Activated T-helper 1 cell treated with anti-CD3 and anti-CD28 coated beads, Interleukin-2, amount 50 U/mL, for 16 hours (primary cell): ENCODE results near the gene FTCD.
"Not testable (repeated sequence)": the region's sequence is repeated elsewhere in the genome, so short reads cannot be mapped to it uniquely, and the experiment has no call there.

Experiments used
- DNase-seq, 2 donors: peaks; one replicate each; pipeline ENCODE4 v3.0.0-alpha.2; 2020; ENCODE audit warnings: low read depth in 1 of 2, low spot score in 1 of 2

FTCD gene

GRCh38 chr21:46188226-46189212, 33.1 kb upstream of the FTCD start:
- no peak for DNase-seq

- no peak for DNase-seq
These were observed 32.4 kb upstream of the FTCD start for GRCh38 chr21:46187814-46188213.

- DNase-seq: no peak
These were observed 31.9 kb upstream of the FTCD start for GRCh38 chr21:46187261-46187660.

- DNase-seq: no peak
These were observed 30.3 kb upstream of the FTCD start for GRCh38 chr21:46185716-46186115.

- peak in 1 of 2 donors; percentile 45 for DNase-seq
These were observed 29.5 kb upstream of the FTCD start for GRCh38 chr21:46184625-46185555.

- DNase-seq: no peak
These were observed 28.7 kb upstream of the FTCD start, which contains the start of gene SPATC1L for GRCh38 chr21:46183910-46184624. Gene SPATC1L, minus strand, starts transcription at chr21:46184459. Its CDS starts 1,643 bp downstream, at chr21:46182816.

- DNase-seq: not testable (repeated sequence)
These were observed 28.0 kb upstream of the FTCD start for GRCh38 chr21:46183337-46183909.

- no peak for DNase-seq
These were observed 27.4 kb upstream of the FTCD start for GRCh38 chr21:46182548-46183336.

- no peak for DNase-seq
These were observed 26.7 kb upstream of the FTCD start for GRCh38 chr21:46181953-46182547.

GRCh38 chr21:46181436-46181835, 26.1 kb upstream of the FTCD start:
- DNase-seq: no peak

- no peak for DNase-seq
These were observed 25.5 kb upstream of the FTCD start for GRCh38 chr21:46180778-46181391.

- no peak for DNase-seq
These were observed 24.8 kb upstream of the FTCD start for GRCh38 chr21:46180079-46180722.

GRCh38 chr21:46179708-46180078, 24.3 kb upstream of the FTCD start:
- DNase-seq: no peak

GRCh38 chr21:46178961-46179360, 23.6 kb upstream of the FTCD start:
- no peak for DNase-seq

- not testable (repeated sequence) for DNase-seq
These were observed 21.2 kb upstream of the FTCD start for GRCh38 chr21:46176443-46177129.

GRCh38 chr21:46173573-46173972, 18.2 kb upstream of the FTCD start:
- no peak for DNase-seq

GRCh38 chr21:46172863-46173528, 17.6 kb upstream of the FTCD start:
- DNase-seq: no peak
